ENCODE data around the gene OPTC.
"Not testable (repeated sequence)": the region's sequence is repeated elsewhere in the genome, so short reads cannot be mapped to it uniquely, and the experiment has no call there.

The OPTC gene

DNA sequence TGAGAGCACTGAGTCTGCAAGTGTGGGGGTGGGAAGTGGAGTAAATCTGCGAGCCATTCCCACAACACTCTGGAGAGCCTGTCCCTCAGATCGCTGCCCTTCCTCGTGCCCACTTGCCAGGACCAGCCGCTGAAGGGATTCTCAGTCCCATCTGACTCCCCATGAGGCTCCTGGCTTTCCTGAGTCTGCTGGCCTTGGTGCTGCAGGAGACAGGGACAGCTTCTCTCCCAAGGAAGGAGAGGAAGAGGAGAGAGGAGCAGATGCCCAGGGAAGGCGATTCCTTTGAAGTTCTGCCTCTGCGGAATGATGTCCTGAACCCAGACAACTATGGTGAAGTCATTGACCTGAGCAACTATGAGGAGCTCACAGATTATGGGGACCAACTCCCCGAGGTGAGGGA lies 1.9 kb downstream of the OPTC start:
- DNase-seq = no peak

GRCh38 chr1:203497269-203497777 lies 3.4 kb downstream of the OPTC start:
- no peak for DNase-seq

- DNase-seq = no peak
Measured at GRCh38 chr1:203499643-203500278, 5.8 kb downstream of the OPTC start.

DNA sequence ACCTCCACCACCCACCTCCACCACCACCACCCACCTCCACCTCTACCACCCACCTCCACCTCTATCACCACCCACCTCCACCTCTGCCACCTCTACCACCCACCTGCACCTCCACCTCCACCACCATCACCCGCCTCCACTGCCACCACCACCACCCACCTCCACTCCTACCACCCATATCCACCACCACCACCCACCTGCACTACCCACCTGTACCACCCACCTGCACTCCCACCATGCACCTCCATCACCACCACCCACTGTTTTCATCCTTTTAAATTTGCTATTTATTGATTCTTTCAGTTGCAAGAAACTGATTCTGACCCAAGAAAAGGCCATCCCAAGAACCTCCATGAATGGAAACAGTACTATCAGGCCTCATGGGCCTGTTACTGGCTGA lies 6.3 kb downstream of the OPTC start:
- no peak for DNase-seq

- DNase-seq = no peak
Measured at GRCh38 chr1:203503836-203504235, 9.9 kb downstream of the OPTC start.

- DNase-seq = peak; percentile 86 to 89
Measured at GRCh38 chr1:203504400-203505250, 10.7 kb downstream of the OPTC start.

DNA sequence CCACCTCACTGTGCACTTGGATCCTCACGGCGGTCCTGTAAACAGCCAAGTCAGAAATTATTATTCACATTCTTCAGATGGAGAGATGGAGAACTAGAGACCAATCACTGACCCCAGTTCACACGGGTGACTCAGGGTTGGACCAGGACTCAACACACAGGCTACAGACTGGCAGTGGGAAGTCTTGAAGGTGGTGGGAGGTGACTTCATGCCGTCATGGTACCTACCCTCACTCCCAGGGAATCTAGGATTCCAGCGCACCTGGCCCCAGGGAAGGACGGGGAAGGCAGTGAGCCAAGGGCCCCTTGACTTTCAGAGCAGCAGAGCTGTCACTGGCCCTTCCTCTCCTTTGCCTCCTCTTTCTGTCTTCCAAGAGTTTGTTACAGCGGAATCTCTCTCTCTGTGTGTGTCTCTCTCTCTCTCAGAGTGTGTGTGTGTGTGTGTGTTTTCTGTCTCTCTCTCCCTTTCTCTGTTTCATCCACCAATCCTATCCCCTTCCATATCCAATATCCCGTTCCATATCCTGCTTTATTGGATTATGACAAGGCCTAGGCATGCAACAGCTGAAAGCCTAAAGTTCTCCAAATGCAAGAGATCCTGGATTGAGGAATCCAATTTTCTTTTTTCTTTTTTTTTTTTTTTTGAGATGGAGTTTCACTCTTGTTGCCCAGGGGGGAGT lies 11.7 kb downstream of the OPTC start:
- no peak for DNase-seq

DNA sequence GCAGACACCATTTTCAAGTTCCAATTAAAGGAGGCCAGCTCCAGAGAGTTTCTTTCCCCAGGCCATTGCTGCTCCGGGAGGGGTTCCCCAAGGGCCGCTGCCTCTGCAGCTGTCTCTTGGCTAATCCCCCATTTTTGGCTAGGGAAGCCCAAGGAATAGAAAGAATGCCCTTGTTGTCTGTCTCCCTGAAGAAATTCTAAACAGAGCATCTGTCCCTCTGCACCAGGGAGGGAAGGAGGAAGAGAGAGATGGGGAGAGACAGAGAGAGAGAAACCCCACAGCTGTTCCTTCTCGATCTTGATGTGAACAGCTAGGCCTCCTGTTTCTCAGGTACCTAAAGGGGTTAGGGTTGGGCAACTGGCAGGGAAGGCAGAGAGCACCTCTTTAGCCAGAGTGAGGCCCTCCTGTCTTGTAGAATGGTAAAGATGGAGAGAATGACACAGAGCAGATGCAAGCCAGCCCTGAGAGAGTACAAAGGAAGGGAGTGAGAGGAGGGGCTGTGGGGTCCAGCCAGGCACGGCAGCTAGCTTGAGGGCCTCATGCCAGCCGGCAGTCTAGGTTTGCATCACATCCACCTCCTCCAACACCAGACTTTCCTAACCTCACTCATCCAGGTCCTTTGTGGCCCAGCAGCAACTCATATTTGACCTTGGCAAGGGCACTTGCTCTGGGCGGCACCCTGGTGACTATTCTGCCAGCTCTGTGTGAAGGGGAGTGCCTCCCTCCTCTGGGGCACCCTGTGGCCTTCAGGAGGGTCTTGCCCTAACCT lies 13.1 kb downstream of the OPTC start:
- DNase-seq = no peak

GRCh38 chr1:203507759-203508158 lies 13.8 kb downstream of the OPTC start:
- no peak for DNase-seq

DNA sequence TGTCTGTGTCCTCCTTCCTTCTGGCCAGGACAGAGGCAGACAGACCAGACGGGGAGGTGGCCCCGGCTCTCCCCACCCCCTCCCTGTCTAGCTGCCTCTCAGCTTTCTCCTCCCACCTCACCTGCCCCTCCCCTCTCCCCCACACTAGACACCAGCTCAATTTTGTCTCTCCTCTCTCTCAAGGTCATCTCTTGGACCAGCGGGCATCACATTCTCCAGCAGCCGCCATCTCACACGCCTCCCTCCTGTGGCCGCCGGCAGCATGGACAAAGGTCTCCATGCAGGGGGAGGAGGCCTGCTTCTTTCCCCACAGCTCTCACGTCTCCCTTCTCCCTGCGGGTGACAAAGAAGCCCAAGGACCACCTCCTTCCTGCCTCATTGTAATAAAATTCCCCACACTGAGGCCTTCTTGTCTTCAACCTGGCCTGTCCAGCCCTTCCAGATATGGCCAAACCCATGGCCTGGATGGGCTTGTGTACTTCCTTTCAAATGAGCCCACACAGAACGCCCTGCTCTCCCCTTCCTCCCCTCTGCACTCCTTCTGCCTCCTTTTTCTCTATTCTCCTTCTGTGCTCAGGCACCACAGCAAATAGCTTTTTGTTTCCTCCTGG lies 14.6 kb downstream of the OPTC start:
- DNase-seq = no peak

GRCh38 chr1:203509135-203509534 lies 15.2 kb downstream of the OPTC start:
- no peak for DNase-seq

DNA sequence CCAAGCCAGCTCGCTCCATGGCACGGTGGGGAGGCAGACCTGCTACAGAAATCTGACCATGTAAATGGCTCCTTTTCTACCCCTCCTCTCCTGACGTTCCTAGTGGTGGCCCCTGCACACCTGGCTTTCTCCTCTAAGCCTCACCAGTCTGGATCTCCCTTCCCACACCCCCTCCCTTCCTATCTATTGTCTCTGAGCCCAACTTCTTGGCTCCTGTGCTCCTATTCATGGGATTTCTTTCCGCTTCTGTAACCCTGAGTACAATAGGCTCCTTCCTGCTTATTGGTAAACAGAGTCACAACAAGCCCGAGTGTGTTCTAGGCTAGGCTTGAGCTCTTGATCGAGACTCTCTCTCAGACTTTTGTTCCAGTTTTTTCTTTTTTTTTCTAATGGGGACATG lies 17.6 kb downstream of the OPTC start:
- DNase-seq = no peak

DNA sequence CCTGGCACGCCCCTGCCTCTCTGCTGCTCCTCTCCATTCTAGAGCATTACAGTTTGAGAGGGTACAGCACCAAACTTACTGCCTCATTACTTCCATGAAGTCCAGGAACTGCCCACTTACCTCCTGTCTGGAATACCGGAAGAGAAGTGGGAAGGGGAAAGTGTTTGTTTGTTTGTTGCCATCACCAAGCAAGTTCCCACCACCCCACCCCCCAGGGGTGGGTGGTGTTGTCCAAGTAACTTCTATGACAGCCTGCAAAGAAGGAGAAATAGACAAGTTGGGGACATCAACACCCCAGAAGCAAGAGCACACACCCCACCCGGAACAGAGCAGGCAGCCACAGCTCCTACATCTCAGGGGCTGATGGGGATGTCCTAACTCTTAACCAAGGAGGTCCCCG lies 18.0 kb downstream of the OPTC start:
- DNase-seq = no peak

GRCh38 chr1:203512517-203512847 lies 18.5 kb downstream of the OPTC start:
- DNase-seq = no peak

DNA sequence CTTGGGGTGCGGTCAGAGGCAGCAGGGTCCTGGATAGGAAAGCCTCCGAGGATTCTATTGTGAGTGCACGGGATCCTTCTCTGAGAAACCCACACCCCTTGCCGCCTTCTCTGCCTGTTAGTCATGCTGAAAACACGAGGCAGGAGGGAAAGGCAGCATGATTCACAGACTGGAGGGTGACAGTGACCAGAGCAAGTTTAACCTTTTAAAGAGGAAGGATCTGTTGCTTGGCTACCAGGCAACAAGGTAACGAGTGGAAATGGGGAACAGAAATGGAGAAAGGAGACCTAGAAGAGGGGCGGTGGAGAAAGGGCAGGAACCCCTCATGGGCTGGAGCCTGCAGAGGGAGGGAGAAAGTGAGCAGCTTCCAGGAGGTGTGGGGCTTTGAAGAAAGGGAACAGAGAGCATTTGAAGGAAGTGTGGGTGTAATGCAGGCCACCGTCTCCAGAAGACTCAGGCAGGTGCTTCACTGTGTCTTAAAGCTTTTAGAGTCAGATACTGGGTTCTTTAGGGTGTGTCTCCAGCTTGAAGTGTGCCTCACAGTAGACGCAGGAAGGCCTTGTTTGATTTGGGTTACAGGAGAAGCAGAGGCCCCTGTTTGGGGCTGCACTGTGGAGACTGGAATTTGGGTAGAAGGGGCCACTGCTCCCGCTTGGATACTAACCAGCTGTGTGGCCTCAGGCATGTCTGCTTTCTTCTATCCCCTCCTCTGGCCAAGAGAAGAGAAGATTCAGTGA lies 19.1 kb downstream of the OPTC start:
- no peak for DNase-seq

DNA sequence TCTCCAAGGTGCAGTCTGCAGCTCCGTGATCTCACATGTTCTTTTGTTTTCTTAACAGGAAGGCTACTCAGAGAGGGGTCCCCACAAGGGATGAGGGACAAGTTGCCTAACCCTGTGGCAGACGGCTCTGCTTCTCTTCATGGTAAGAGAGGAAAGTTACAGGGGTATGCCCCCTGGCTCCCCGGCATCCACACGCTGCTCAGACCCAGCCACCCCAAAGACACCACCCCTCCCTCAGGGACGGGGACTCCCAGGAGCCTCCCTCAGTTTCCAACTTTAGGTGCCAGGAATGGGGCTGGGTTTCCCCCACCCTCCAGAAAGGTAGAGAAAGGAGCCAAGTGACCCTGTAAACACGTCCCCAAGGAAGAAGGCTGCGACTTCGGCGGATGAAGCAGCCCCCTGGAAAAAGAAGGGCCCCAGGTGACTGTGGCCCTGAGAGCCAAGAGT lies 19.7 kb downstream of the OPTC start:
- no peak for DNase-seq

GRCh38 chr1:203516184-203516583 lies 22.2 kb downstream of the OPTC start:
- DNase-seq = no peak

DNA sequence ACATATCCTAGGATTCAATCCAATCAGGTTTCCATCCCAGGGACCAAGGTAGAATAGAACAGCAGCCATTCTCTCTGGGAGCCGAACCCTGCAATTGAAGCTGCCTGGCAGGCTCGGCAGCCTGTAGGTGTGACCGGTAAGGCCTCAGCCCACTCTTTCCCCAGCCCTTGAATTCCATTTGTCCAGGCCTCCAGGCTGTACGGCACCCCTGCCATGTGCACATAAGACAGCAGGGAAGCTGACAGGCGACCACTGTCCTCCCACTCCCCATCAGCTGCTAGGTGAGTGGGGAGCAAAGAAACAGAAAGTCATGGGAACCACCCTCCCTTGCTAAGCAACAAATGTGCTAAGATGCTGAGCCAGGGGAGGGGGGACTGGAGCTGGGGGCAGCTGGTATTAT lies 23.0 kb downstream of the OPTC start:
- DNase-seq = no peak

- DNase-seq = no peak
Measured at GRCh38 chr1:203517426-203518110, 23.6 kb downstream of the OPTC start.

DNA sequence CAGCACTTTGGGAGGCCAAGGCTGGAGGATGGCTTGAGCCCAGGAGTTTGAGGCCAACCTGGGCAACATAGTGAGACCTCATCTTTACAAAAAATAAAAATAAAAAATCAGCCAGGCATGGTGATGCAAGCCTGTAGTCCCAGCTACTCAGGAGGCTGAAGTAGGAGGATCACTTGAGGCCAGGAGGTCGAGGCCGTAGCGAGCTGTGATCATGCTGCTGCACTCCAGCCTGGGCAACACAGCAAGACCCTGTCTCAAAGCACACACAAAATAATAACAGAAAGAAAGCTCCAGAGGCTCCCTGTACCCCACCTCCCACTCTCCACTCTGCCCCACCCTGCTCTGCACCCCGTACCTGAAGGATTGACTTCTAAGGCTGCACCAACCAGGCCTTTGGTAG lies 24.2 kb downstream of the OPTC start:
- not testable (repeated sequence) for DNase-seq

GRCh38 chr1:203518541-203518940 lies 24.6 kb downstream of the OPTC start:
- DNase-seq = no peak
